ENCODE measurements around the gene FOXC2.

FOXC2 gene

DNA sequence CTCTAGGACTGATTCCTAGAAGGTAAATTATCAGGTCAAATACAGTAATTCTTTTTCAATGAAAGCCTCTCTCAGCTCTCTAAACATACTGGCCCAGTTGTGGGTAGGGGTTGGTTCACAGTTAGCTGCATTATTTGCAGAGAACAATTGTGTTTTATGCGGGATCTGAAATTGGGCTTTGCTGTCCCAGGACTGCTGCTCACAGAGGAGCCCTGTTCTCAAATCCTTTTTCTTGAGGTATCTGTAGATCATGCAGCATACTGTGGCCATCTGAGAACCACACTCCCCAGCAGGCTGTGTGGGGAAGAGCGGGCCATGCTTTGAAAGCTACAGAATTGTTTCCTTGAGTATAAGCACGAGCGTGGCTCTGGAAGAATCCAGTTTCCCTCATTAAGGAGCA, 29.1 kb upstream of the FOXC2 start:
- Histone ChIP-seq H3K4me2 (ENCODE audit: insufficient read depth, low read length) (no peak overlapping the region), H2AFZ (ENCODE audit: low read depth, low read length) (no peak overlapping the region), H3K27ac (ENCODE audit: low read length) (no peak overlapping the region), H3K4me1 (ENCODE audit: insufficient read depth, low read length) (no peaks in the 10 kb centered on the region), H3K4me3 (ENCODE audit: low read depth in 1 of 2, low read length in 2 of 2) (no peak overlapping the region), H3K9ac (ENCODE audit: low read depth, low read length) (no peak overlapping the region), H3K9me3 (ENCODE audit: insufficient read depth, low read length, severe bottlenecking) (no peaks in the 10 kb centered on the region), H3K36me3 (ENCODE audit: insufficient read depth, low read length) (peaks cover 52% of the 10 kb centered on the region), H4K20me1 (ENCODE audit: insufficient read depth, low read length) (no peaks in the 10 kb centered on the region), H3K79me2 (ENCODE audit: insufficient read depth, low read length) (no peaks in the 10 kb centered on the region), H3K27me3 (ENCODE audit: insufficient read depth, low read length, poor library complexity) (no peaks in the 10 kb centered on the region)
- DNase-seq (no peak), ATAC-seq (ENCODE audit: insufficient read depth, low read depth) (no peak)
- TF ChIP-seq, protein P1, sequence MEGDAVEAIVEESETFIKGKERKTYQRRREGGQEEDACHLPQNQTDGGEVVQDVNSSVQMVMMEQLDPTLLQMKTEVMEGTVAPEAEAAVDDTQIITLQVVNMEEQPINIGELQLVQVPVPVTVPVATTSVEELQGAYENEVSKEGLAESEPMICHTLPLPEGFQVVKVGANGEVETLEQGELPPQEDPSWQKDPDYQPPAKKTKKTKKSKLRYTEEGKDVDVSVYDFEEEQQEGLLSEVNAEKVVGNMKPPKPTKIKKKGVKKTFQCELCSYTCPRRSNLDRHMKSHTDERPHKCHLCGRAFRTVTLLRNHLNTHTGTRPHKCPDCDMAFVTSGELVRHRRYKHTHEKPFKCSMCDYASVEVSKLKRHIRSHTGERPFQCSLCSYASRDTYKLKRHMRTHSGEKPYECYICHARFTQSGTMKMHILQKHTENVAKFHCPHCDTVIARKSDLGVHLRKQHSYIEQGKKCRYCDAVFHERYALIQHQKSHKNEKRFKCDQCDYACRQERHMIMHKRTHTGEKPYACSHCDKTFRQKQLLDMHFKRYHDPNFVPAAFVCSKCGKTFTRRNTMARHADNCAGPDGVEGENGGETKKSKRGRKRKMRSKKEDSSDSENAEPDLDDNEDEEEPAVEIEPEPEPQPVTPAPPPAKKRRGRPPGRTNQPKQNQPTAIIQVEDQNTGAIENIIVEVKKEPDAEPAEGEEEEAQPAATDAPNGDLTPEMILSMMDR (IDR thresholded peaks at IDR 0.05; ENCODE audit: borderline replicate concordance, extremely low read depth, low read length, poor library complexity, severe bottlenecking), result no peak
- TF ChIP-seq EZH2 (IDR thresholded peaks at IDR 0.05; ENCODE audit: borderline replicate concordance, low read depth, low read length, severe bottlenecking), result no peak

DNA sequence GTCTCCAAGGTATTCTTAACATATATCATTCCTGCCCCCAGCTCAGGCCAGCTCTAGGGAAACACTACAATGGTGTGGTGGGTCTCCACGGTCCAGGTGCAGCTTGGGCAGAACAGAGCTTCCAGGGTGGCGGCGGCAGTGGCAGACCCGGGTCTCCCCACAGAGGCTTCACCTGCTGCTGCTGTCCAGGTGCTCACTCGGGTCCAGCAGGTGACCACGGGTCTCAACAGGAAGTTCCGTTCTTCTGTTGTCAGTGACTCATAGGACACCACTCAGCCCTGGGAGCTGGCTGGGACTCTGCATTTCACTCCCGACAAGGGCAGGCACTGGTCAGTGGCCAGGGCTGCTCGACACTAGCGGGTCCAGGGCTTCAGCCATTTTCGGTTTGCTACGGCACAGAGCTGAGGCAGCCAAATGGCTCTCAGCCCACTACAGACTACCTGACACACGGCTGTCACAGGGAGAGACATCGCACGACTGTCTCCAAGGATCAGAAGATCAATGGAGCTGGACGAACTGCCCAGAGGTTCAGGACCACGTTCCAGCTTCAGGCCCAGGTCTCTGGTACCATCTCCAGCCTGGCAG, 28.3 kb upstream of the FOXC2 start:
- ATAC-seq (ENCODE audit: insufficient read depth, low read depth) (no peak), DNase-seq (no peak)
- no peak overlapping the region for H2AFZ ChIP-seq (ENCODE audit: low read depth, low read length)
- H3K9me3 ChIP-seq (ENCODE audit: insufficient read depth, low read length, severe bottlenecking), result no peaks in the 10 kb centered on the region
- H3K4me3 ChIP-seq (ENCODE audit: low read depth in 1 of 2, low read length in 2 of 2), result no peak overlapping the region
- no peak overlapping the region for H3K27ac ChIP-seq (ENCODE audit: low read length)
- H3K9ac ChIP-seq (ENCODE audit: low read depth, low read length), result no peak overlapping the region
- no peak for TF ChIP-seq EZH2 (IDR thresholded peaks at IDR 0.05; ENCODE audit: borderline replicate concordance, low read depth, low read length, severe bottlenecking)
- TF ChIP-seq, protein P1 (IDR thresholded peaks at IDR 0.05; ENCODE audit: borderline replicate concordance, extremely low read depth, low read length, poor library complexity, severe bottlenecking), result no peak
- H3K79me2 ChIP-seq (ENCODE audit: insufficient read depth, low read length), result no peaks in the 10 kb centered on the region
- no peaks in the 10 kb centered on the region for H3K4me1 ChIP-seq (ENCODE audit: insufficient read depth, low read length)
- H3K36me3 ChIP-seq (ENCODE audit: insufficient read depth, low read length), result peaks cover 52% of the 10 kb centered on the region
- no peaks in the 10 kb centered on the region for H3K27me3 ChIP-seq (ENCODE audit: insufficient read depth, low read length, poor library complexity)
- H3K4me2 ChIP-seq (ENCODE audit: insufficient read depth, low read length), result no peak overlapping the region
- H4K20me1 ChIP-seq (ENCODE audit: insufficient read depth, low read length), result no peaks in the 10 kb centered on the region

DNA sequence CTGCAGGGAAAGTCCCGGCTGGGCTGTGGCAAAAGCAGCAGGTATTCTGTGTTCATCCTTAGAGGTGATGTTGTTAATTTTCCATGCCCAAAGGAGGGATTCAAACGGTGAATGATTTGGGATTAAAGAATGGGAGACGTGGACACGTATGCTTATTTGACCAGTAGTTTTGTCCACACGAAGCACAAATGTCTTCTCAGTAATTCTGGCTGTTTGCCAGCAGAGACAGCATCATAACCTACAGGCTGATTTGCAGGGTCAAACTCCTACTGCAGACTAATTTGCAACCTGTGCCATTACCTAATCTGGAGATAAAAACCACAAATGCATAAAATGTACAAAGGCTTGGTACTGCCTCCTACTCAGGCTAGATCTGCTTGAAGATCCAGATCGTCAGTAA, 25.7 kb upstream of the FOXC2 start:
- Histone ChIP-seq H3K27ac (ENCODE audit: low read length) (no peak overlapping the region), H3K79me2 (ENCODE audit: insufficient read depth, low read length) (no peaks in the 10 kb centered on the region), H3K36me3 (ENCODE audit: insufficient read depth, low read length) (peaks cover 58% of the 10 kb centered on the region), H3K4me3 (ENCODE audit: low read depth in 1 of 2, low read length in 2 of 2) (no peak overlapping the region), H3K4me2 (ENCODE audit: insufficient read depth, low read length) (no peak overlapping the region), H4K20me1 (ENCODE audit: insufficient read depth, low read length) (no peaks in the 10 kb centered on the region), H3K4me1 (ENCODE audit: insufficient read depth, low read length) (no peaks in the 10 kb centered on the region), H3K27me3 (ENCODE audit: insufficient read depth, low read length, poor library complexity) (no peaks in the 10 kb centered on the region), H3K9me3 (ENCODE audit: insufficient read depth, low read length, severe bottlenecking) (no peaks in the 10 kb centered on the region), H2AFZ (ENCODE audit: low read depth, low read length) (no peak overlapping the region), H3K9ac (ENCODE audit: low read depth, low read length) (no peak overlapping the region)
- TF ChIP-seq EZH2 (IDR thresholded peaks at IDR 0.05; ENCODE audit: borderline replicate concordance, low read depth, low read length, severe bottlenecking), result no peak
- TF ChIP-seq, protein P1 (IDR thresholded peaks at IDR 0.05; ENCODE audit: borderline replicate concordance, extremely low read depth, low read length, poor library complexity, severe bottlenecking), result no peak
- ATAC-seq (ENCODE audit: insufficient read depth, low read depth) (no peak), DNase-seq (no peak)
